HepG2 (cell line): Measurements from ENCODE around the gene CAST. TPM values are rescaled to one million over a fixed set of nuclear protein-coding genes. Genes with fewer than 3 reads are reported as not detected.

ENCODE experiments used
- DPF2 ChIP-seq: sonication (generic); formaldehyde crosslinking; IDR thresholded peaks from 2 replicates; pipeline ENCODE4 v1.4.0; 2020; ENCODE audit warnings: mild to moderate bottlenecking, low read depth, missing genetic modification reagents, borderline replicate concordance
- NFIB ChIP-seq: sonication (generic); formaldehyde crosslinking; IDR thresholded peaks from 2 replicates; pipeline ENCODE4 v1.9.0; 2021; ENCODE audit warnings: missing genetic modification reagents, mild to moderate bottlenecking, borderline replicate concordance
- PITX1 ChIP-seq: sonication (generic); formaldehyde crosslinking; IDR thresholded peaks from 2 replicates; pipeline ENCODE4 v1.5.1; 2020; ENCODE audit warnings: mild to moderate bottlenecking, missing genetic modification reagents
- SIN3A ChIP-seq: IDR thresholded peaks from 2 replicates; pipeline ENCODE4 v1.6.1; 2011; ENCODE audit warnings: low read depth, mild to moderate bottlenecking, control low read depth, low read length, borderline replicate concordance
- STAG1 ChIP-seq: sonication (generic); formaldehyde crosslinking; IDR thresholded peaks from 2 replicates; pipeline ENCODE4 v1.4.0; 2020; ENCODE audit warnings: missing genetic modification reagents
- TAF15 ChIP-seq: fragments of 200-400 bp; formaldehyde crosslinking; IDR thresholded peaks from one replicate; pipeline ENCODE4 v1.6.1; 2018; ENCODE audit warnings: mild to moderate bottlenecking, low read depth, low read length; ENCODE audit not compliant: poor library complexity, severe bottlenecking
- ZNF335 ChIP-seq: sonication (generic); formaldehyde crosslinking; IDR thresholded peaks from 2 replicates; pipeline ENCODE4 v1.4.0; 2020; ENCODE audit warnings: missing genetic modification reagents
- ZNF557 ChIP-seq: sonication (generic); formaldehyde crosslinking; IDR thresholded peaks from 2 replicates; pipeline ENCODE4 v1.4.0; 2020; ENCODE audit warnings: missing genetic modification reagents
- polyA plus RNA-seq, 8 experiments: library from polyadenylated mRNA; depleted of rRNA in 3 of 8; stranded (reverse) in 7 of 8; unstranded in 1 of 8; fragments of >200 nt; fragmentation: Illumina TruSeq in 4 of 8; extraction: Trizol in 4 of 8; gene quantifications; 2 replicates each; pipeline versions ENCODE4 v1.2.1 to v1.2.3, GENCODE V29; 2011 to 2016; ENCODE audit warnings: low read depth in 4 of 8, missing spikeins in 1 of 8, mixed read lengths in 1 of 8; ENCODE audit not compliant: insufficient read depth in 1 of 8
- total RNA-seq, 5 experiments: library from RNA; depleted of rRNA; stranded (reverse); fragments of >200 nt; fragmentation: Illumina TruSeq; extraction: Trizol; gene quantifications; 2 replicates each; pipeline ENCODE4 v1.2.3, GENCODE V29; 2016; ENCODE audit warnings: low read depth in 1 of 5
- TF ChIP-seq, protein P1 (sequence below): sonication (generic); formaldehyde crosslinking; IDR thresholded peaks from 2 replicates; pipeline ENCODE4 v1.5.1; 2020; ENCODE audit warnings: missing genetic modification reagents, mild to moderate bottlenecking, borderline replicate concordance
- TF ChIP-seq, protein P2 (sequence below), 2 experiments: sonication (generic) in 1 of 2; formaldehyde crosslinking in 1 of 2; IDR thresholded peaks; 2 replicates each; pipeline versions ENCODE4 v1.6.1 to v1.9.0; 2014 to 2022; ENCODE audit warnings: antibody characterized with exemption in 1 of 2, borderline replicate concordance in 1 of 2, inconsistent platforms in 1 of 2, low read depth in 1 of 2, missing genetic modification reagents in 1 of 2

The CAST gene
- total and polyA plus RNA-seq, 2 of the 13 experiments (the other 11 are each of a cell fraction or from before 2014, with no cell fraction given) = 42.1 to 67.6 TPM

DNA sequence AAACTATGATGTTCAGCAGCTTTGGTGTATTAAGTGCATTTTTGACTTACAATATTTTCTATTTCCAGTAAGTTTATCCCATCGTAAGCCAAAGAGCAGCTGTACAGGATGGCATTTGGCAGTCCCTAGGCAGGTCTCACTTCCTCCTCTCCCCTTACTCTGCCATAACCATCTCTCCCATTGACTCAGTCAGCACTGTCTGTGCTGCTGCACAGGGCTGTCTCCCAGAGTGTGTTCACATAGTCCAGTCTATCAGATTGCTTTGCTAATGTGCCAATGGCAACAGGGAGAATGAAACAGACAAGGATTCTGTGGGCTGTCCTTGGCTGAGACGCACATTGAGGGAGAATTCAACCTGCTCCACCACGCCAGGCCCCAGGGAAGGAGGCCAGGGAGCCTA, 47.0 kb upstream of the CAST start (continued):
- TF ChIP-seq, protein P1, sequence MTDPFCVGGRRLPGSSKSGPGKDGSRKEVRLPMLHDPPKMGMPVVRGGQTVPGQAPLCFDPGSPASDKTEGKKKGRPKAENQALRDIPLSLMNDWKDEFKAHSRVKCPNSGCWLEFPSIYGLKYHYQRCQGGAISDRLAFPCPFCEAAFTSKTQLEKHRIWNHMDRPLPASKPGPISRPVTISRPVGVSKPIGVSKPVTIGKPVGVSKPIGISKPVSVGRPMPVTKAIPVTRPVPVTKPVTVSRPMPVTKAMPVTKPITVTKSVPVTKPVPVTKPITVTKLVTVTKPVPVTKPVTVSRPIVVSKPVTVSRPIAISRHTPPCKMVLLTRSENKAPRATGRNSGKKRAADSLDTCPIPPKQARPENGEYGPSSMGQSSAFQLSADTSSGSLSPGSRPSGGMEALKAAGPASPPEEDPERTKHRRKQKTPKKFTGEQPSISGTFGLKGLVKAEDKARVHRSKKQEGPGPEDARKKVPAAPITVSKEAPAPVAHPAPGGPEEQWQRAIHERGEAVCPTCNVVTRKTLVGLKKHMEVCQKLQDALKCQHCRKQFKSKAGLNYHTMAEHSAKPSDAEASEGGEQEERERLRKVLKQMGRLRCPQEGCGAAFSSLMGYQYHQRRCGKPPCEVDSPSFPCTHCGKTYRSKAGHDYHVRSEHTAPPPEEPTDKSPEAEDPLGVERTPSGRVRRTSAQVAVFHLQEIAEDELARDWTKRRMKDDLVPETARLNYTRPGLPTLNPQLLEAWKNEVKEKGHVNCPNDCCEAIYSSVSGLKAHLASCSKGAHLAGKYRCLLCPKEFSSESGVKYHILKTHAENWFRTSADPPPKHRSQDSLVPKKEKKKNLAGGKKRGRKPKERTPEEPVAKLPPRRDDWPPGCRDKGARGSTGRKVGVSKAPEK (CRISPR knock-in tag) = no peak
- no peak for TF ChIP-seq SIN3A
- TF ChIP-seq, protein P2, sequence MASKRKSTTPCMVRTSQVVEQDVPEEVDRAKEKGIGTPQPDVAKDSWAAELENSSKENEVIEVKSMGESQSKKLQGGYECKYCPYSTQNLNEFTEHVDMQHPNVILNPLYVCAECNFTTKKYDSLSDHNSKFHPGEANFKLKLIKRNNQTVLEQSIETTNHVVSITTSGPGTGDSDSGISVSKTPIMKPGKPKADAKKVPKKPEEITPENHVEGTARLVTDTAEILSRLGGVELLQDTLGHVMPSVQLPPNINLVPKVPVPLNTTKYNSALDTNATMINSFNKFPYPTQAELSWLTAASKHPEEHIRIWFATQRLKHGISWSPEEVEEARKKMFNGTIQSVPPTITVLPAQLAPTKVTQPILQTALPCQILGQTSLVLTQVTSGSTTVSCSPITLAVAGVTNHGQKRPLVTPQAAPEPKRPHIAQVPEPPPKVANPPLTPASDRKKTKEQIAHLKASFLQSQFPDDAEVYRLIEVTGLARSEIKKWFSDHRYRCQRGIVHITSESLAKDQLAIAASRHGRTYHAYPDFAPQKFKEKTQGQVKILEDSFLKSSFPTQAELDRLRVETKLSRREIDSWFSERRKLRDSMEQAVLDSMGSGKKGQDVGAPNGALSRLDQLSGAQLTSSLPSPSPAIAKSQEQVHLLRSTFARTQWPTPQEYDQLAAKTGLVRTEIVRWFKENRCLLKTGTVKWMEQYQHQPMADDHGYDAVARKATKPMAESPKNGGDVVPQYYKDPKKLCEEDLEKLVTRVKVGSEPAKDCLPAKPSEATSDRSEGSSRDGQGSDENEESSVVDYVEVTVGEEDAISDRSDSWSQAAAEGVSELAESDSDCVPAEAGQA (IDR thresholded peaks at IDR 0.05; ENCODE audit: low read depth) = no peak
- TF ChIP-seq, protein P2 (CRISPR knock-in tag; IDR thresholded peaks at IDR 0.05; ENCODE audit: borderline replicate concordance) = no peak
- TF ChIP-seq ZNF335 (CRISPR knock-in tag) = no peak
- TF ChIP-seq DPF2 (CRISPR knock-in tag) = no peak
- TF ChIP-seq STAG1 = no peak
- TF ChIP-seq ZNF557 (CRISPR knock-in tag) = no peak
- no peak for TF ChIP-seq PITX1 (CRISPR knock-in tag)
- no peak for TF ChIP-seq TAF15
- no peak for TF ChIP-seq NFIB (CRISPR knock-in tag)
